Keratinocyte (primary cell): Measurements from ENCODE around the gene FOXJ1. TPM values are rescaled to one million over a fixed set of nuclear protein-coding genes. Genes with fewer than 3 reads are reported as not detected.

Experiments
- DNase-seq: peaks from one replicate; pipeline ENCODE4 v3.0.0-alpha.2; 2011; ENCODE audit warnings: low read depth, missing footprints, low spot score
- FAIRE-seq: peaks from 2 replicates; lab custom pipeline; 2011; peaks lifted over from hg19 to GRCh38; lab: Jason Lieb, UNC
- H2AFZ ChIP-seq: 2 replicates; pipeline ENCODE4 v1.6.0; 2012; ENCODE audit warnings: low read length, control low read depth, inconsistent platforms; ENCODE audit not compliant: control insufficient read depth
- H3K27ac ChIP-seq: 2 replicates; pipeline ENCODE4 v1.5.1; 2011; ENCODE audit warnings: low read length; ENCODE audit not compliant: control insufficient read depth, insufficient read depth
- H3K27me3 ChIP-seq: 3 replicates; pipeline ENCODE4 v1.6.0; 2011; ENCODE audit warnings: low read length; ENCODE audit not compliant: control insufficient read depth, insufficient read depth; ENCODE audit errors: extremely low read depth
- H3K36me3 ChIP-seq, 2 experiments: 2 replicates in 1 of 2; 3 replicates in 1 of 2; pipeline ENCODE4 v1.5.1; 2011; ENCODE audit warnings: low read length in 2 of 2, mild to moderate bottlenecking in 1 of 2; ENCODE audit not compliant: control insufficient read depth in 2 of 2, insufficient read depth in 2 of 2; ENCODE audit errors: extremely low read depth in 1 of 2
- H3K4me1 ChIP-seq: 3 replicates; pipeline ENCODE4 v1.5.1; 2011; ENCODE audit warnings: low read length; ENCODE audit not compliant: control insufficient read depth, insufficient read depth; ENCODE audit errors: extremely low read depth
- H3K4me2 ChIP-seq: 3 replicates; pipeline ENCODE4 v1.6.0; 2011; ENCODE audit warnings: low read depth, low read length; ENCODE audit not compliant: control insufficient read depth, insufficient read depth; ENCODE audit errors: extremely low read depth
- H3K4me3 ChIP-seq, 3 experiments: fragments of 200-600 bp in 1 of 3; sonication (generic) in 1 of 3; 2 replicates in 2 of 3; 3 replicates in 1 of 3; pipeline ENCODE4 v1.5.1; 2011 to 2016; ENCODE audit warnings: low read length in 3 of 3, mild to moderate bottlenecking in 3 of 3, control low read depth in 2 of 3, inconsistent platforms in 1 of 3, low read depth in 1 of 3, mixed read lengths in 1 of 3, mixed run types in 1 of 3, moderate library complexity in 1 of 3; ENCODE audit not compliant: control insufficient read depth in 2 of 3, insufficient read depth in 2 of 3; ENCODE audit errors: extremely low read depth in 1 of 3
- H3K79me2 ChIP-seq: 2 replicates; pipeline ENCODE4 v1.6.0; 2012; ENCODE audit warnings: low read length; ENCODE audit not compliant: control insufficient read depth, insufficient read depth
- H3K9ac ChIP-seq: 3 replicates; pipeline ENCODE4 v1.6.0; 2011; ENCODE audit warnings: low read length; ENCODE audit not compliant: control insufficient read depth, insufficient read depth; ENCODE audit errors: extremely low read depth
- H3K9me1 ChIP-seq: 3 replicates; pipeline ENCODE4 v1.6.0; 2011; ENCODE audit warnings: low read length; ENCODE audit not compliant: control insufficient read depth, insufficient read depth; ENCODE audit errors: extremely low read depth
- H3K9me3 ChIP-seq: 2 replicates; pipeline ENCODE4 v1.5.1; 2012; ENCODE audit warnings: low read depth, low read length; ENCODE audit not compliant: control insufficient read depth
- H4K20me1 ChIP-seq: 3 replicates; pipeline ENCODE4 v1.6.0; 2011; ENCODE audit warnings: low read length; ENCODE audit not compliant: control insufficient read depth, insufficient read depth; ENCODE audit errors: extremely low read depth
- CTCF ChIP-seq, 3 experiments: IDR thresholded peaks in 1 of 3; conservative IDR thresholded peaks in 1 of 3; optimal IDR thresholded peaks in 1 of 3; 2 replicates in 2 of 3; 3 replicates in 1 of 3; pipeline versions ENCODE3 to v1.5.1; 2011; ENCODE audit warnings: low read length in 3 of 3, mild to moderate bottlenecking in 3 of 3, moderate library complexity in 2 of 3, control low read depth in 1 of 3, inconsistent platforms in 1 of 3; ENCODE audit not compliant: insufficient read depth in 2 of 3; ENCODE audit errors: extremely low read depth in 1 of 3
- EZH2 ChIP-seq: IDR thresholded peaks from one replicate; pipeline ENCODE4 v1.6.1; 2012; ENCODE audit warnings: inconsistent platforms, mild to moderate bottlenecking, low read length, moderate library complexity
- dilution Hi-C: fragments of 300-500 bp; cut with MboI; formaldehyde crosslinking; loops from one replicate; pipeline ENCODE4 v1.7.0; 2020; ENCODE audit warnings: low sequenced_read_pairs; ENCODE audit not compliant: extremely low pct_ligation_motif_present
- polyA plus RNA-seq, 5 experiments: library from polyadenylated mRNA; depleted of rRNA in 3 of 5; stranded (reverse) in 3 of 5; stranded (forward) in 1 of 5; unstranded in 1 of 5; fragments of >200 nt; gene quantifications; 1 replicate in 1 of 5; 2 replicates in 3 of 5; 3 replicates in 1 of 5; pipeline versions ENCODE4 v1.2.1 to v1.2.3, GENCODE V29; 2011 to 2012; ENCODE audit warnings: missing spikeins in 2 of 5, low read depth in 1 of 5, low replicate concordance in 1 of 5

Gene FOXJ1
- polyA plus RNA-seq, 1 donor (not counting 4 experiments of a cell fraction or from before 2014, with no cell fraction given), result 0.03 TPM

GRCh38 chr17:76088868-76089576, 52.0 kb downstream of the FOXJ1 start:
- Histone ChIP-seq H2AFZ (no peak overlapping the region), H3K9me1 (no peaks in the 10 kb centered on the region), H3K9ac (no peak overlapping the region), H3K4me1 (no peaks in the 10 kb centered on the region), H3K79me2 (no peaks in the 10 kb centered on the region), H3K27ac (no peak overlapping the region), H3K27me3 (no peaks in the 10 kb centered on the region), H3K4me2 (no peak overlapping the region), H4K20me1 (no peaks in the 10 kb centered on the region), H3K36me3 (peaks cover 33 to 56% of the 10 kb centered on the region in 2 experiments), H3K4me3 (no peak overlapping the region), H3K9me3 (no peaks in the 10 kb centered on the region)
- no peak for TF ChIP-seq CTCF (optimal IDR thresholded peaks at IDR 0.05 in 1 of 3, IDR thresholded peaks at IDR 0.05 in 1 of 3, conservative IDR thresholded peaks at IDR 0.05 in 1 of 3; ENCODE audit: extremely low read depth in 1 of 3, insufficient read depth in 2 of 3, low read length in 3 of 3)
- no peak for TF ChIP-seq EZH2
- FAIRE-seq (no peak), DNase-seq (no peak)
- dilution Hi-C loops, result no loop called here

GRCh38 chr17:76088041-76088867, 52.8 kb downstream of the FOXJ1 start:
- no peak for FAIRE-seq
- no peaks in the 10 kb centered on the region for H3K27me3 ChIP-seq

More at GRCh38 chr17:76088041-76088867, 52.8 kb downstream of the FOXJ1 start:
- Histone ChIP-seq H2AFZ (no peak overlapping the region), H3K4me1 (no peaks in the 10 kb centered on the region), H3K79me2 (no peaks in the 10 kb centered on the region), H3K36me3 (peaks cover 38 to 56% of the 10 kb centered on the region in 2 experiments), H3K4me2 (no peak overlapping the region), H3K4me3 (no peak overlapping the region), H3K9ac (no peak overlapping the region), H3K9me1 (no peaks in the 10 kb centered on the region), H3K27ac (no peak overlapping the region), H4K20me1 (no peaks in the 10 kb centered on the region), H3K9me3 (no peaks in the 10 kb centered on the region)
- no peak for DNase-seq
- TF ChIP-seq EZH2 (no peak), CTCF (optimal IDR thresholded peaks at IDR 0.05 in 1 of 3, IDR thresholded peaks at IDR 0.05 in 1 of 3, conservative IDR thresholded peaks at IDR 0.05 in 1 of 3; ENCODE audit: extremely low read depth in 1 of 3, insufficient read depth in 2 of 3, low read length in 3 of 3) (peak in 1 of 3 experiments; percentile 12)
- dilution Hi-C loops, result no loop called here
